Stimulated activated CD4-positive, alpha-beta T cell treated with anti-CD3 and anti-CD28 coated beads, Interleukin-1b, Interleukin-23, amount 100 ng/mL, for 4 hours (primary cell): Measurements from ENCODE around the gene LRIG2.

ENCODE experiments used
- DNase-seq, 2 donors: peaks; one replicate each; pipeline ENCODE4 v3.0.0-alpha.2; 2020; ENCODE audit warnings: low read depth in 2 of 2

The LRIG2 gene

GRCh38 chr1:113170519-113170918 is 97.5 kb downstream of the LRIG2 start:
- DNase-seq, result no peak

- DNase-seq, result no peak
Observed at GRCh38 chr1:113178106-113178505, 105.1 kb downstream of the LRIG2 start.

DNA sequence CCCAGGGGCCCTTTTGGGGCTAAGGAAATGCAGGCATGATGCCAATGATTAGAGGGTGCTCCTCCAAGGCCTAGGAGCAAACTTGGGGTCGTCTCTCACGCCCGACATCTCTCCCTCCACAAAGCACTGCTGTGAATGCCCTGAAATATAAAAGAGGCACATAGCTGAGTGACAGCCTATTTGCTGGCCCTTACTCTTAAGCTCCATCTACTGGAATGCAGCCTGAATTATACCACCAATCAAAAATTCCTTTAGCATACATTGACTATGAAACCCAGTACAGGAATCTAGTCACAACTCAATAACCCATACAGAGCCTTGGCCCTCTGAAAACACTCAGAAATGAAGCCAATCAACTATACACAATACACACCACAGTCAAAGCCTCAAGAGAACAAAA is 105.5 kb downstream of the LRIG2 start:
- DNase-seq, result no peak
